Stimulated activated naive CD4-positive, alpha-beta T cell (primary cell): ENCODE data around the gene RAB36.

Source experiments
- DNase-seq, 6 experiments: peaks; one replicate each; lab custom pipeline; 2025; lab: John Stamatoyannopoulos, UW

Gene RAB36

DNA sequence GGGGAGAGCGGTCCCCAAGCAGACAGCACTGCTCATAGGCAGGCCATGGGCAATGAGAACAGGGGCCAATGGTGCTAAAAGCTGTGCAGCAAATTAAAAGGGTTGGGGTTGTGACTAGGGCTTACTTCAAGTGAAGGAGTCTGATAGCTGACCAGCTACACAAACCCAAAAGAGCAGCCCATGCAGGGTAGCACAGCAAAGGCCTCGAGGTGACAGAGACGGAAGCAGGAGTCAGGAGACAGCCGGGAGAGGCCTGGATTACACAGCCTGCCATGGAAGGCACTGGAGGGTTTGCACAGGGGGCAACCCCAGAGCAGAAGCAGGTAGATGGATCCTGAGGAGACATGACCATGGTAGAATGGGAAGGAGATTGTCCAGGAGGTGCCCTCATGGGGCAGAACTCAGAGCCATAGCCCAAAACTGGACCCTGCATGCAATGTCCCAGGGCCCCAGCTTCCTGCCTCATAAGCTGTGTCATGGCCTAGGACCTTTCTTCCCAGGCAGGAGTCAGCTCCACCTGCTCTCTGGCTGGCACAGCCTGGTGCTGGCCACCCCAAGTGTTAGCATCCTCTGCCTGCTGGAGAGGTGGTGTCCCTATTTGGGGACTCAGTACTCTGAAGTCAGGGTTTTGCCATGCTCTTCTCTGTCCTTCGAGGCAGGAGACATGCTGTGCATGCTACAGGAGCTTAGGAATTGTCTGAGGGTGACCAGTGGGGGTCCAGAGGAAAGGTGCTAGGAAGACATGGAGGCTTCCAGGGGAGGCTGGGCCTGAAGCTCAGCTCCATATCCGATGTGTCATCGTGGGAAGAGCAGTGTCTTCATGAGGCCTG is 36.8 kb upstream of the RAB36 start:
- no peak for DNase-seq

DNA sequence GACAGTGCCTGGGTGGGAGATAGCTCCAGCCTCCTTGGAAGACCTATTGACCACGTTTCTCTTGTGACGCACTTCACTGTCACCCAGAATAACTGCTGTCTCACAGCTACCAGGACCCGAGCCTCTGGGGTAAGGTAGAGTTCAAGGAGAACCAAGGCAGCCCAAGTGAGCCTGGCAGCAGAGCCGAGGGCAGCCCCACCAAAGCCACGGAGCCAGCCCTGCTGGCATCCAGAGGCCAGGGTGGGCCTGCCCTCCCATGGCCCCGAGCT is 36.3 kb upstream of the RAB36 start:
- DNase-seq: no peak

GRCh38 chr22:23109441-23109978 is 35.8 kb upstream of the RAB36 start:
- DNase-seq: no peak

GRCh38 chr22:23110190-23110921 is 34.9 kb upstream of the RAB36 start:
- no peak for DNase-seq

DNA sequence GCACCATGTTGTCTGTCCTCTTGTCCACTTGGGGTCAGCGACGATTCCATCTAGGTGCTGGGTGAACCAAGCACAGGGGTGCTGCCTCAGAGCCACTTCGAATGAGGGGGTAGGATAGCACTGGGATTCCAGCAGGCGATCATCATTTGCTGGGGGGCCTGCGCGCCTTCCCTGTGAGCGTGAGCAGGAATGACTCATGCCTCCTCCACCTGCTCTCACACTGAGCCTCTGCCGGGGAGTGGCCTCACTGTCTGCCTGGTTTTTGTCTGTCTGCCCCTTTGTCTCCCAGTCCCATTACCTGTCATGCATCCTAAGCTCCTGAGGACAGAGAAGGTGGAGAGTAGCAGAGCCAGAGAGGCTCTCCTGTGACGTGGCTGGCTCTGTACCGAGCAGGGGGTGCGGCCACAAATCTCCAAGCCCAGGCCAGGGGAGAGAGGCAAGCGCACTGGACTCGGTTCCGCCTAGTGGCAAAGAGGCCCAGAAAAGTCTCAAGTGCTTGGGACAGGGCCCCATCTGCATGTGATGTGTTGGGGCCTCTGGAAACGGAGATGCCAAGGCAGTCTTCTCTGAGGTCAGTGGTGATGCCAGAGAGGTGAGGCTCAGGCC is 34.3 kb upstream of the RAB36 start:
- no peak for DNase-seq

DNA sequence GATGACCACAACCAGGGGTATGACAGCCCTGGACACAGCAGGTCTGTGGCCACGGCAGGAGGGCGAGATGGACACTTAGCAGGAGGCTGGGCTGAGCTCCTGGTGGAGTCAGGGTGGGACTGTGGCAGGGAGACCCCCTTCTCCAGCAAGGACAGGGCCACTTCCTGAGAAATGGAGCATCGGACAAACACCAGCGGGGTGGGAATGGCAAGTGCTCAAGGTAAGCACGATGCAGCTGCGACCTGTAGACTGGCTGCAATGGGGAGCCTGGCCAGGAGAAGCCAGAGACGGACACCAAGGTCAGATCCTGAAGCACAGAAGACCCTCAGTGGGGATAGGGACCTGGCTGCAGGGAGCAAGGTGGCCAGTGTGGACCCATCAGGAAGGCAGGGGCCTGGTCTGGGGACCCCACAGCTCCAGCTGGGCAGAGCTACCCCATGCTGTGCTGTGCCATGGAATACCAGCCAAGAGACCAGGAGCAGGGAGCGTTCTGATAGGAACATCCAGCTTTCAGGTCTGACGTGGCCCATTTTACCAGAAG is 32.7 kb upstream of the RAB36 start:
- DNase-seq: no peak

- no peak for DNase-seq
Observed at GRCh38 chr22:23113067-23113846, 32.0 kb upstream of the RAB36 start.

DNA sequence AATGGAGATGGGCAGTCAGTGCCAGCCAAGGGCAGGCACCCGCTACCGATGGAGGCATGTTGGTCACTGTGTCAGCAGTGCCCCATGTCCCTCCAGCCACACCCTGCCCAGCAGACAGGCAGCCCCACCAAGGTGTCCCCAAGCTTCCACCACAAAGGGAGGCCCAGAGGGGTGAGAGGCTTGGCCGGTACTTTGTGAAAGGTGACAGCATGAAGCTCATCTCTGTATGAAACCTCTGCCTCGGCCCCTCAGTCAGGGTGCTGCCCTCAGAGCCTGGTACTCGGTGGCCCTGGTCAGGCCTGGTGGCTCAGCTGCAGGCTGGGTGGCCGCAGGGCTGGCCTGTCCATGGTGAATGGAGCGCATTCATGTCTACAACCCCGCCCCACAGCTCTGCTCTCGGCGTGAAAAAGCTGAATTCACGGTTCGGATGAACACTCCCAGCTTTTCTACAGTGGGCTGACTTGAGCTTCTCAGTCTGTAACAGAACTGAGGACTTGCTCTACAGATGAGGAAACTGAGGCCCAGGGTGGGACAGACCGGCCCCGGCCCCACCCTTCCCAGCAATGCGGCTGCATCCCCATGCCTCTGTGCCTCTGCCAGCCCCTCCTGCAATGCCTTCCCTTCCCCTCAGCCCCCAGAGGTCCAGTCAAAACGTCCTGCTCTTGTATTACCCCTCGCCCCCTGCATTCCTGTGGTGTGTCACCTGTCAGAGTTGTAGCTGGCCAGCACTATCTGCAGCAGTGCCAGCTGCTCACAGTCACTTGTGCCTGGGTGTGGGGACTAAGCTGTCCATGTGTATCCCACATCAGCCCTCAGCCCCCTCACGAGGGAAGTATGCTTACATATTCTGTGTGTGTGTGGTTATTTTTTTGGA is 31.2 kb upstream of the RAB36 start:
- no peak for DNase-seq

DNA sequence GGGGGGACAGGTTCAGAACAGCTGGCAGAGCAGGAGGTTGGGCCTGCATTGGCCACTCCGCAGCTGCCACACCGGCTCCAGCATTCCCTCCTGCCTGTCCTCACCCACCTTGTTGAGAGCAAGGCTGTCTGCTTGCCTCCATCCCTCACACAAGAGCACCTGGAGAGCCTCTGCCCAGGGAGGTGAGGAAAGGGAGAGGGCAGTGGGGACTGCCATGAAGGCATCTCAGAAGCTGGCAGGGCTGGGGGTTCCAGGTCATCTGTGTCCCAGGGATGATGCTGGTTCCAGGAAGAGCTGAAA is 30.6 kb upstream of the RAB36 start:
- DNase-seq: no peak

DNA sequence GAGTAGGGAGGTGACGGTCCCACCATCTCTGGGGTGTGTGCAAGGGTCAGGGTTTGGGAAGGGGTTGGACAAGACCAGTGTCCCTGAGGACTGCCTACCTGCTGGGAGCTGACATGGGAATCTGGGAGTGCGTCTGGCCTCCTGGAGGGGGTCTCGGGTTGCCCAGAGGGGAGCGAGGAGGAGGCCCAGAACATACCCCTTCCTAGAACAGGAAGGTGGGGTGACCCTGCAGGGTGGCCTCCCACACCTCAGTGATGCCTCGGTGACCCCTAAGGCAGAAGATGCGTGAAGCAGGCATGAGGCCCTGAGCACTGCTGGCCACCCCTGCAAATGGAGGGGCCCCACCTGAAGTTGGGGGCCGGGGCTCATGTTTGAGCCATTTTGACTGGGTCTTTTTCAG is 29.9 kb upstream of the RAB36 start:
- DNase-seq: no peak

GRCh38 chr22:23115825-23116494 is 29.3 kb upstream of the RAB36 start:
- no peak for DNase-seq

DNA sequence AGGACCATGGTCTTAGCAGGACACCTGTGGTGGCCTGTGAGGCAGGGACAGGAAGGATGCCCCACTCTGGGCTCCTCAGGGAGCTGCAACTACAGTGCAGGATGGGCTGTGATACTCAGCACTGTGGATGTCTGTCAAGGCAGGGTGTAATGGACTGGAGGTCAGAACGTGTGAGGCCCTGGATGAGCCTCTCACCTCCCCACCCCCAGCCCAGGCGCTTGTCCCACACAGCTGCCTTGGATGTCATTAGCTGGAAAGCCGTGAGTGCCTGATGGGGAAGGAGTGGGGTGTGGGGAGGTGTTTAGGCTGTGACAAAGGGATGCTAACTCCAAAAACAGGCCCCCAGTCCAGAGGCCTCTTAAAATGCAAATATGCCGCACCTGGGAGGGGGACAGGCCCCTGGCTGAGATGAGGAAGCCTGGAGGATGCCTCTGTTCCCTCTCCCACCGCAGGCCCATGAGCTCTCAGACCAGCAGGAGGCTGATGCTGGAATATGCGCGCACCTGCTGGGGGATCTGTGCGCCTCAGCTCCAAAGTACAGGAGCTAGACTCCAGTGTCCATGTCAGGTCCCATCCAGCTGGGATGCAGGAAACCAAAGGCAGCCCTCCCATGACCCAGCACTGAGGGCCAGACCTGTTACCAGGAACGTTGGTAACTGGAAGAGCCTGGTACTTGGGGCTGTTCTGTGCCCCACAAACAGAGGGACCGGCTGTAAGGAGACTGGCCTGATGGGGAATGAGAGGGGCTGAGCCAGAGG is 28.6 kb upstream of the RAB36 start:
- DNase-seq: no peak

DNA sequence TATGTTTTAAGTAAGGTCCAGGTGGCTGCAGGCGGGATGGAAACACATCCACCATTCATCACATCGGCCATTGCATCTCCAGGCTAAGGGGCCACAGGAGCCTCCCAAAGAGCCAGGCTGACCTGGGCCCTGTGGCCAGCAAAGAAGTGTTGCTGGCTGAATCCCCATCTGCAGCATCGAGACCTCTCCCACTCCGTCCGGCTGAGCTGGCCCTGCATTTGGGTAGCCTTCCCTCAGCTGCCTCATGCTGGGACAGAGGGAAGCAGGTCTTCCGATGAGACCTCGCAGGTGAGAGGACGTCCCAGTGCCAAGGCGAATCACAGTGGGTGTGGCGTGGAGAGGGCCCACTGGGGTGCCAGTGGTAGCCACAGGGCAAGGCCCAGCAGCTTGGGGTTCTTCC is 28.0 kb upstream of the RAB36 start:
- no peak for DNase-seq

GRCh38 chr22:23117891-23118646 is 27.2 kb upstream of the RAB36 start:
- no peak for DNase-seq

DNA sequence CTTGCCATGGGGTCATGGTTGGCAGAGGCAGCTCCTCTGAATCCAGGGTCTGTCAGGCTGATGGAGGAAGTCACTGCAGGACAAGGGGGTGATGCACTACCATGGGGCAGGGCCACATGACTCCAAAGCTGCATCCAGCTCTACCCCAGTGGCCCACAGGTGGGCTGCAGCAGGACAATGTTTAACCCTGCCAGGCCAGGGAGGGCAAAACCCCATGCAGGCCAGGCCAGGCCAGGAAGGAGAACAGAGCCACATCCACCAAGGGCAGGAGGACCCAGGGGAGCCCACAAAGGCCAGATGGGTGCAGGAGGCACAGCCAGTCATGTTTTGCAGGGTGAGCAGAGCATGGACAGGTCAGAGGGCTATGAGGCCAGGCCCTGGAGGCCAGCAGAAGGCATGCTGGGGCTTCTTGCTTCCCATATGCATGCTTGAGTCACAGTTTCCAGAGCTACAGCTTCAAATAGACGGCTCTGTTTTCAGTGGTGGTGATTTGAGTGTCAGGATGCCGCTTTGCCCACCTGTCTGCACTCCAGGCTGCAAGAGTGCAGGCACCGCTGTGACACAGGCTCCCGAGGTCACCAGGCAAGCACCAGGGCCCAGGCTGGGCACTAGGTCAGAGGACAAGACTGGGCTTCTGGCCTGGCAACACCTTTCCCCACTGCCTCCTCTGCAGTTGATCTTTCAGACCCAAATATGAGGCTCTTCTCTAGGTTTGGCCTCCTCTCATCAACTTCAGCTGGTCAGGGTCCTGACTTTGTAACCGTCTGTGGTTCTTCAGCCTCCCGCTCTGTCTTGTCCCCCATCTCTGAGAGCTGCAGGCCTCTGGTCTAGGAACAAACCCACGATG is 26.4 kb upstream of the RAB36 start:
- no peak for DNase-seq

- DNase-seq: peak; percentile 24 to 71 (median 50)
Observed at GRCh38 chr22:23119494-23120414, 25.5 kb upstream of the RAB36 start.

- no peak for DNase-seq
Observed at GRCh38 chr22:23120415-23120899, 24.8 kb upstream of the RAB36 start.
